Epithelial cell of esophagus (primary cell): ENCODE results near the gene BBLN.

Source experiments
- DNase-seq: peaks from one replicate; pipeline ENCODE4 v3.0.0; 2010; ENCODE audit warnings: low read depth
- H3K4me3 ChIP-seq: 2 replicates; pipeline ENCODE4 v1.5.1; 2011; ENCODE audit warnings: mild to moderate bottlenecking, low read length, control low read depth
- CTCF ChIP-seq: IDR thresholded peaks from 2 replicates; pipeline ENCODE4 v1.5.1; 2011; ENCODE audit warnings: low read depth, mild to moderate bottlenecking, low read length, control low read depth, inconsistent platforms; ENCODE audit not compliant: insufficient read depth; ENCODE audit errors: missing control alignments

The BBLN gene

GRCh38 chr9:128117613-128118471 lies 42.2 kb upstream of the BBLN start:
- peak; percentile 100 for TF ChIP-seq CTCF
- peak; percentile 85 for DNase-seq
- H3K4me3 ChIP-seq = no peak overlapping the region

- TF ChIP-seq CTCF = no peak
- DNase-seq = peak; percentile 26
- H3K4me3 ChIP-seq = no peak overlapping the region
Observed at GRCh38 chr9:128118472-128118857, 41.6 kb upstream of the BBLN start.

DNA sequence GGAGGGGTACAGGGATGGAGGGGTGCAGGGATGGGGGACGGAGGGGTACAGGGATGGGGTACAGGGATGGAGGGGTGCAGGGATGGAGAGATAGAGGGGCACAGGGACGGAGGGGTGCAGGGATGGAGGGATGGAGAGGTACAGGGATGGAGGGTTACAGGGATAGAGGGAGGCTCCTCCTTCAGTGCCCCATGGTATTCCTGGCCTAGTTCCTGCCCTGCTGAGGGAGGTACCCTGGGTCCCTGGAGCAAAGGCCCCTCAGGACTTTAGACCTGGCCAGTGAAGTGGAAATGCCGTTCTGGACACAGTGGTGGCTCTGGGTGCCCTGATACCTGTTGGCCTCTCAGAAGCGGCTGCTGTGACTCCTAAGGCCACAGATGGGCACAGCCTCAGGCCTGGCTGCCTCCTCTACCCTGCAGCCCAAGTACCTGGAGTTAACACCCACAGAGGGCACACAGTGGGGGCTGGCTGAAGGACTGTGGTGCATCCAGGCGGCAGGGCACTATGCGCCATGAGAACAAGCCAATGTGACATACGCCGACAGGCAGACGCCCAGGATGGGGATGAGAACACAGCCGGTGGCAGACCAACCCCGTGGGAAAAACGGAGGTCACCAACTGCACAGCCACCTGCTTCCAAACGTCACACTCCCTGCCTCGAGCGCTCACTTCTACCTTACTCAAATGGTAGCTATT lies 40.9 kb upstream of the BBLN start:
- no peak for DNase-seq
- TF ChIP-seq CTCF = no peak
- H3K4me3 ChIP-seq = no peak overlapping the region

GRCh38 chr9:128120061-128120740 lies 39.9 kb upstream of the BBLN start:
- no peak for DNase-seq
- no peak for TF ChIP-seq CTCF
- H3K4me3 ChIP-seq = no peak overlapping the region

DNA sequence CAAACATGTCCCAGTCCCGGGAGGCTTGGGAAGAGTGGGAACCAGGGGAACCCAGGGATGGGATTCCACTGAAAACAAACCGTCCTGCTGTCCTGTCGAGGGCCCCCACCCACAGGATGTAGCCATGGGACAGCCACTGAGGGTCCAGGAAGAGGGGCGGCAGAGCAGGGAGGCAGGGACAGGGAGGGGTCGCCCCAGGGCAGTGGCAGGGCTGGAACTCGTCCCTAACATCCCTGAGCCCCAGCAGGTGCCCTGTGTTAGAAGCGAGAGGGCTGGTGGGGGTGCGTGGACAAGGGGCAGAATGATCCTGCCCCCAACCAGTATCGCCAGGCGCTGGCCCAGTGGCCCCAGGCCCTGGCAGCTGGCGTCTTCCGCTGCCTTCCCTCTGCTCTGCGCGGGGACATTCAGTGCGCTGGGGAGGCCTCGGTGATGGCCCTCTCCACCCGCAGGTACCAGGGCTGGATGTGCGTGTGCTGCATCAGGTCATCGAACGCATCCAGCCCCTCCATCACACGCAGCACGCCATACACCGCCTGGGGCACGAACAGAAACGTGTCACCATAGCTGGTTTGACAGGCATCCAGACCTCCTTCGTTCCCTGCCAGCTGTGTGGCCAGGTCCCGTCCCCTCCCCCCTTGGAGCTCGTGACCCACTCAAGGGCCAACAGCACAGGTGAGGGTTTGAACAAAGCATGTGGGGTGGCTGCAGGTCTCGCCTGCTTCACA lies 39.2 kb upstream of the BBLN start:
- TF ChIP-seq CTCF = no peak
- H3K4me3 ChIP-seq = no peak overlapping the region
- DNase-seq = no peak

- DNase-seq = no peak
- TF ChIP-seq CTCF = no peak
- no peak overlapping the region for H3K4me3 ChIP-seq
Observed at GRCh38 chr9:128121466-128121810, 38.6 kb upstream of the BBLN start.
